ENCODE measurements around the gene POGZ.

Gene POGZ

DNA sequence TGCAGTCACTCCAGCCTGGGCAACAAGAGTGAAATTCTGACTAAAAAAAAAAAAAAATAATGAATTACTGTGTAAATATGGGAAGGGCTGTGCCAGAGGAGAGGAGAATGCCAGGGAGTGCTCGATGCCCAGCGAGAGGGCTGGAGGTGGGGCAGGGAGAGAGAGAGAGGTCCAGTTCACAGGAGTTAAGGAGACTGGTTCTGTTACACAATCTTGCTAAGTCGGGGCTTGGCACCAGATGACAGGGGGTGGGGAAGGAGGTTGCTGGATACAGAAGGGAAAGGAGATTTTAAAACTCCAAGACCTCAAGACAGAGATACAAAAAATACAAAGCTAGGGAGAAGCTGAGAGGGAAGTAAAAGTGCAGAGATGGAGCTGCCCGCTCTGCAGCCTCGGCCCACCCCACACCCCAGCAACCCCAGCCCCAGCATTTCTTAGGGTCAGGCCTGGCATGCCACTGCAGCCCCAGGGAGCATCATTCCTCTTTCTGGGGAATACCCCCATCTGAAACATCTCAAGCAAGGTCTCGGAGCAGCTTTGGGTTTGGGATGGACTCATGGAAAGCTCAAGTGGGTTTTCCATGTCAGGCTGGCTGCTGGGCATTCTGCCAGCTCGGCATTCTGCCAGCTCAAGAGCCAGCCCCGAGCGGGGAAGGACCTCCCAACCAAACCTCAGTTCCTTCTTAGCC, 87.8 kb downstream of the POGZ start:
- no peak for DNase-seq (ENCODE audit: low read depth)

DNA sequence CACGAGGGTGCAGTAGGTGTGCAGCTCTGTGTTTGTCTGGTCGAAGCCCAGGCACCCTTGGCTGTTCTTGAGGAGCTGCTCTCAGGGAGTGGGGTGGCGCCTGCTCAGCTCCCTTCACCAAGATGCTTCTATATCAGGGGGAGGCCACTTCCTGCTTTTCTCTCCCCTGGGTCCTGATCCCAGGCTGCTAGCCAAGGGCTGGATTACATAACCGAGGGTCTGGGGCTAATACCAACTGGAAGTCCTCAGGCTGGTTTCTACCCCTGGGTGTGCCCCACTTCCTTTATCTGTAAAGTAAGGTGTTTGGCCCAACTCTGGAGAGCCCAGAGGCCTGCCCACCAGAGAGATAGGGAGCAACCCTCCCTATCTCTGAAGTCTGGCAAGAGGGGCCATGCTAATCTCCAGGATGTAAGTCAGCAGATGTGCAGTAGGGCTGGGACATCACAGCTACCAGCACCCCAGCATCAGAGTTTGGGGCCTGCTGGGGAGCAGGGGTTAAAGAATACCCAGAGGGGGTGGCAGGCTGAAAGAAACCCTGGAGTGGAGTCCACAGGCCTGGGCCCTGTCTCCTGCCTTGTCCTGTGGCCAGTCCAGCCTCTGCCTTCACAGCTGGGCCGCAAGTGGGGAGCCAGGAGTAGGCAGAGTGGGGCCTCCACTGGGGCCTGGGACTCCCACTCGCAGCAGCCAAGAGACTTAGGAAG, 88.9 kb downstream of the POGZ start:
- no peak for DNase-seq (ENCODE audit: low read depth)

DNA sequence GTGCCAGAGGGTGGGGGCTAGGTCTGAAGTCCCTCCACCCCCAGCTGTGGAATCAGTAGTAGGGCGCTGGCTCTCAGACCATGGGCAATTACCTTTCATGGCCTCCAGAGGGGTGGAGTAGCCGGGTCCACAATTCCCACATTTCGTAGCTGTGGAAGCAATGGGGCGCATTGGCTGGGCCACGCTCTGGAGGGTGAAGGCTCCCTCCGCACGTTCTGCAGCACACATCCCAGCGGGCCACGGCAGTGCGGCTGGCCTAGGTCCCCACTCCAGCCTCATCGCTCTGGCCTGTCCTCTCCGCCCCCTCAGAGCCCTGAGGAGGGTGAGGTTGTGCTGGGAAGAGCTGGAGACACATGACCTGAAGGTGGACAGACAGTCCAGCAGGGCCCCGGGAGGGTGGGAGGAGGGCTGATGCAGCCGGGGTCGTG, 89.7 kb downstream of the POGZ start:
- no peak for DNase-seq (ENCODE audit: low read depth)

DNA sequence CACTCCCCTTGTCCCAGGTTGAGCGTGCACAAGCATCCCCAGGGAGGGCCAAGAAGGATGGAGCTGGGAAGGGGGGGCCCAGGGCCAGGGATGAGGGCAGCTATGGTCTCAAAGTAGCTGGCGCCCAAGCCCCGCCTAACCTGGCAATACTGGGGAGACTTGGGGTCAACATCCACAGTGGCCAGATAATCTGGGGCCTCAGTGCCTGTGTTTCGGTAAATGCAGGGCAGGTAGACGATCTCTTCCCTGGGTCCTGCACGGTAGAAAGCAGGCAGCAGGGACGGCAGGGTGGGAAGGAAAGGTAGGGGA, 90.0 kb downstream of the POGZ start:
- no peak for DNase-seq (ENCODE audit: low read depth)

DNA sequence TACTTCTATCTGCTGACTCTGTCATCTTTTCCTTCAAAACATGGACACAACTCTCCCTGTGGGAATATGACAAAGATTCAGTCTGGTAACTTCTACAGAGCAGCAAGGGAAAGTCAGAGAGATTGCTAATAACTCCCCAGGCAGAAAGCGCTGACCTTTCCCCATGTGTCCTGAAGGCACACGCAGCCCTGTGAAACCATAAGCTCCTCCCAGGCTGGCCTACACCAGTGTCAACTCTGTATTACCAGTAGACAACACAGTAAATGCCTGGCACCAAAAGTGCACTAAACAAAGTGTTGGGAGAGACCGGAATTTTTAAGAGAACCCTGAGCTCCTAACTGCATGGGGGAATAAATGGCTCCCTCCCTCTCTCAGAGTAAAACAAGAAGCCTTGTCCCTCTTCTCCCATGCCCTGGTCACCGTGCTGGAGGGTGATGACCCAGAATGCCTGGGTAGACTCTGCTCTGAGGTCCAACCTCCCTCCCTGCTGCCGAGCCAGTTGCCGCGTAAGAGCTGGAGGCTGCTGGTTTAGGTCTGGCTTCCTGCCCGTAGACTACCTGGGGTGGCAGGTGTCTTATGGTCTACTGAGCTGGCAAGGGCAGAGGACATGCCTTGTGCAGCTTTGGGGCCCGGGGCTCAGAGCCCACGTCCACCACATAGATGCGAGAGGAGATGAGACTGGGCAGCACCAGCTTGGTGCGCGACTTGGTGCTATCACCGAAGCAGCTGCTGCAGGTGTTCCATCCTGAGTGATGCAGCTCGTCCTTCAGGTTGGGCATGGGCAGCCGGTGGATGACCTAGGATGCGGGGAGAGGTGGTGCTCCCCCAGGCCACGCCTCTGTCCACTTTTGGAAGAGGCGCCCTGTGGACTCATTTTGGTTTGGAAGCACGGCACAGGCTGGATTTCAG, 90.6 kb downstream of the POGZ start:
- no peak for DNase-seq (ENCODE audit: low read depth)

DNA sequence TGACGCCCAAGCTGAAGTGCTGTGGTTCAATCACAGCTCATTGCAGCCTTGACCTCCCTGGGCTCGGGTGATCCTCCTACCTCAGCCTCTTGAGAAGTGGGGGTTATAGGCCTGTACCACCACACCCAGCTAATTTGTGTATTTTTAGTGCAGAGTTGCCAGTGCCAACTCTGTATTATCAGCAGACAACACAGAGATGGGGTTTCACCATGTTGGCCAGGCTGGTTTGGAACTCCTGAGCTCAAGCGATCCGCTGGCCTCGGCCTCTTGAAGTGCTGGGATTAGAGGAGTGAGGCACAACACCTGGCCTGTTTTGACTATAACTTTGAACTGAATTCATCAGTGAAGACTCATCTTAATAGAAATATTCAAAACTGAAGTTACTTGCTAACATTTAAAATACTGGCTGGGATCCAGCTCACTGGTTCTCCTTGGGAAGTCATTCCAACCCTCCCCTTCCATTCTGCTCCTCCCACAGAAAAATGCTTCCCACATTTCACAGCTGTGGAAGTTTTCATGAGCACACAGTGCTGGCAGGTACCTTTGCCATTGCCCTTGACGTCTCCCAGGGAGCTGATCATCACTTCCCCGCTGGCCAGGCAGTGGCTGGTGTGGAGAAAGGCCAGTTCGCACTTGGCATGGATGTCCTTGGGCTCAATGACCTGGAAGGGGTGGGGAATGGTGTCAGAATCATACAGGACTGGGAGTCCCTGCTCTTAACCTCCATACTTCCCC, 91.5 kb downstream of the POGZ start:
- DNase-seq (ENCODE audit: low read depth) = no peak

DNA sequence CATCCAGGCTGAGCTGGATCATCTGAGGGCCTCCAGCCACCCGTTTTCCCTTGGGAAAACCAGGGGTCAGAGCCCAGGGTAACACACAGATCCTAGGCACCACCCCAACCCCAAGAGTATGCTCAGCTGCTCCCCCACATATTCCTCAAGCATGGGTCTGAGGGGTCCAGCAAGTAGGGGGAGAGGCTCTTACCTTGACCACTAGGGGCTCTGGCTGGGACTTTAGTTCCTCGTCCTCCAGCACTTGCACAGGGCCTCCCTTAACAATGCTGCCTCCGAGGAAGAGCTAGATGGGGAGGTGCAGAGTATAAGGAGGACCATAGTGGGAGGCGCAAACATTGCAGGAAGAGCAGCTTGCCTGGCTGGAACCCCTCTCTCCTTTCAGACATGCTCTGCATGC, 94.3 kb downstream of the POGZ start:
- DNase-seq (ENCODE audit: low read depth) = no peak

DNA sequence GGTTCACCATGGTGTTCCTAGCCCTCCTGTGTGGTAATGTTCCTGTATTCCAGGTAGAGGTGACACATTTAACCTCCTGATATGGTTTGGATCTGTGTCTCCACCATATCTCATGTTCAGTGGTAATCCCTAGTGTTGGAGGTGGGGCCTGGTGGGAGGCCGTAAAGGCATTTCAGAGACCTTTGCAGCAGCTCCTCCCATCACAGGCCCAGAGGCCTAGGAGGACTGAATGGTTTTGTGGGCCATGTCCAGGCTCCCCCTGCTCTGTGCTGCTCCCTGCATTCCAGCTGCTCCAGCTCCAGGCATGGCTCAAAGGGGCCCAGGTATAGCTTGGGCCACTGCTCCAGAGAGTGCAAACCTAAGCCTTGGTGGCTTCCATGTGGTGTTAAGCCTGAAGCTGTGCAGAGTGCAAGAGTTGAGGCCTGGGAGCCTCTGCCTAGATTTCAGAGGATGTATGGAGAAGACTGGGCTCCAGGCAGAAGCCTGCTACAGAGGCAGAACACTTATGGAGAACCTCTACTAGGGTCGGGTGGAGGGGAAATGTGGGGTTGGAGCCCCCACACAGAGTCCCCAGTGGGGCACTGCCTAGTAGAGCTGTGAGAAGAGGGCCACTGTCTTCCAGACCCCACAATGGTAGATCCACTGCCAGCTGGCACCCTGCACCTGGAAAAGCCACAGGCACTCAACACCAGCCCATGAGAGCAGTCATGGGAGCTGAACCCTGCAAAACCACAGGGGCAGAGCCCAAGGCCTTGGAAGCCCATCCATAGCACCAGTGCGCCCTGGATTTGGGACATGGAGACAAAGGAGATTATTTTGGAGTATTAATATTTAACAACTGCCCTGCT, 96.8 kb downstream of the POGZ start:
- DNase-seq (ENCODE audit: low read depth) = no peak

DNA sequence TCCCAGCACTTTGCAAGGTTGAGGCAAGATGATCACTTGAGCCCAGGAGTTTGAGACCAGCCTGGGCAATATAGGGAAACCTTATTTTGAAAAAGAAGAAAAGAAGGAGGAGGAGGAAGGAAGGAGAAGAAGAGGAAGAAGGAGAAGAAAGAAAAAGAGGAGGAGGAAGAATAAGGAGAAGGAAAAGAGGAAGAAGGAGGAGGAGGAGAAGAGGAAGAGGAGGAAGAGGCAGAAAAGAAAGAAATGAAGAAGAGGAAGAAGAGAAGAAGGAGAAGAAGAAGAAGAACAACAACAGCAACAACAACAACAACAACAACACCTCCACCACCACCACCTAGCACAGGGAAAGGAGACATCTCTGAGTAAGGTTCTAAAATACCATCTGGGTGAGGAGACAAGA, 97.4 kb downstream of the POGZ start:
- DNase-seq (ENCODE audit: low read depth) = no peak

DNA sequence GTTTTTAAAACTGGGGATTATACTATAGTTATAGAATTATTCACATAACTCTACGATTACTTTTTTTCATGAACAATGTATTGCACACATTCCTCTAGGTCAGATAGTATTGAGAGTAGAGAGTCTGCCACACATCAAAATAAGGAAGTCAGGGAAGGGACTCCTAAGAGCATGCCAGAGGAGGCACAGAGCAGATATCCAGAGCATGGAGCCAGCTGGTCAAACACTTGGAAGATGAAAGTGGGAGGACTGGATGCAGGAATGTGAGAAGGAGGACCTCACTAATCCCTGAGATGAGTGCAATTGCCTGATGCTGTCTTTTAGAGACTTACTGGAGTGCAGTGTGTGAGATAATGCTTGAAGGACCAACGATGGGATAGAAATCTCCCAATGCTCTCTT, 102.6 kb downstream of the POGZ start:
- no peak for DNase-seq (ENCODE audit: low read depth)

All from T-helper 22 cell (primary cell).